Thyroid gland (tissue), 4 donors: ENCODE data around the gene SIAH3.

Experiments
- POLR2A ChIP-seq, 2 donors: fragments of 450-650 bp; IDR thresholded peaks; one replicate each; pipeline ENCODE4 v1.6.1; 2017; ENCODE audit warnings: antibody characterized with exemption in 2 of 2, mild to moderate bottlenecking in 2 of 2, moderate library complexity in 1 of 2
- TF ChIP-seq, protein P1 (sequence below), 6 experiments: fragments of 200-600 bp in 3 of 6; fragments of 450-650 bp in 3 of 6; sonication (generic) in 3 of 6; IDR thresholded peaks; one replicate each; pipeline ENCODE4 v1.5.1; 2016 to 2019; ENCODE audit warnings: antibody characterized with exemption in 6 of 6, mild to moderate bottlenecking in 2 of 6, inconsistent platforms in 1 of 6, moderate library complexity in 1 of 6

DNA sequence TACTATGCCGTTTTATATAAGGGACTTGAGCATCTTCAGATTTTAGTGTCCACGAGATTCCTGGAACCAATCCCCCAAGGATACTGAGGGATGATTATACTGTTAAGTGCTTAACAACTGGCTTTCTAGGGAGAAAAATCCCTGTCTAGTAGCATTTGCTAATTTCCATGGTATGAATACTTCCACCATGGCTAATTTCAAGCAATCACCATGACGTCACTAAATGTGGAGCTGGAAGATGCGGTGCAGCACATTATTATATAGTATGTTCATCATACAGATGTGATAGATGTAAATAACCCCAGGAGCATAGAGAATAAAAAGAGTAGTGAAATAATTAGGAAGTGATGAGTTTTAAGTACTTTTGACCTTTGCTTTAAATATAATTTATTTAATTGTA, 72.7 kb downstream of the SIAH3 start:
- TF ChIP-seq, protein P1, sequence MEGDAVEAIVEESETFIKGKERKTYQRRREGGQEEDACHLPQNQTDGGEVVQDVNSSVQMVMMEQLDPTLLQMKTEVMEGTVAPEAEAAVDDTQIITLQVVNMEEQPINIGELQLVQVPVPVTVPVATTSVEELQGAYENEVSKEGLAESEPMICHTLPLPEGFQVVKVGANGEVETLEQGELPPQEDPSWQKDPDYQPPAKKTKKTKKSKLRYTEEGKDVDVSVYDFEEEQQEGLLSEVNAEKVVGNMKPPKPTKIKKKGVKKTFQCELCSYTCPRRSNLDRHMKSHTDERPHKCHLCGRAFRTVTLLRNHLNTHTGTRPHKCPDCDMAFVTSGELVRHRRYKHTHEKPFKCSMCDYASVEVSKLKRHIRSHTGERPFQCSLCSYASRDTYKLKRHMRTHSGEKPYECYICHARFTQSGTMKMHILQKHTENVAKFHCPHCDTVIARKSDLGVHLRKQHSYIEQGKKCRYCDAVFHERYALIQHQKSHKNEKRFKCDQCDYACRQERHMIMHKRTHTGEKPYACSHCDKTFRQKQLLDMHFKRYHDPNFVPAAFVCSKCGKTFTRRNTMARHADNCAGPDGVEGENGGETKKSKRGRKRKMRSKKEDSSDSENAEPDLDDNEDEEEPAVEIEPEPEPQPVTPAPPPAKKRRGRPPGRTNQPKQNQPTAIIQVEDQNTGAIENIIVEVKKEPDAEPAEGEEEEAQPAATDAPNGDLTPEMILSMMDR (IDR thresholded peaks at IDR 0.05), result no peak
- no peak for TF ChIP-seq POLR2A (IDR thresholded peaks at IDR 0.05)
